Vagina (tissue), 2 donors: ENCODE data around the gene INF2. TPM values are rescaled to one million over a fixed set of nuclear protein-coding genes. Genes with fewer than 3 reads are reported as not detected.

Experiments
- DNase-seq, 2 donors: peaks; one replicate each; pipeline ENCODE4 v3.0.0-alpha.2; 2017; ENCODE audit errors: extremely low spot score in 2 of 2
- H3K27ac ChIP-seq: fragments of 200-600 bp; sonication (generic); one replicate; pipeline ENCODE4 v1.5.1; 2019
- H3K27me3 ChIP-seq: fragments of 200-600 bp; sonication (generic); one replicate; pipeline ENCODE4 v1.5.1; 2019
- H3K36me3 ChIP-seq, 2 donors: fragments of 200-600 bp; sonication (generic); one replicate each; pipeline ENCODE4 v1.5.1; 2017 to 2019
- H3K4me1 ChIP-seq: fragments of 200-600 bp; sonication (generic); one replicate; pipeline ENCODE4 v1.5.1; 2019
- H3K4me3 ChIP-seq, 2 donors: fragments of 200-600 bp; sonication (generic); 1 replicate in 1 of 2; 2 replicates in 1 of 2; pipeline ENCODE4 v1.5.1; 2016 to 2019
- H3K9me3 ChIP-seq: fragments of 200-600 bp; sonication (generic); one replicate; pipeline ENCODE4 v1.5.1; 2019
- POLR2A ChIP-seq, 2 donors: fragments of 450-650 bp; IDR thresholded peaks; one replicate each; pipeline ENCODE4 v1.6.1; 2017; ENCODE audit warnings: antibody characterized with exemption in 2 of 2, mild to moderate bottlenecking in 2 of 2, moderate library complexity in 2 of 2
- POLR2AphosphoS5 ChIP-seq, 2 donors: sonication (generic); formaldehyde crosslinking; IDR thresholded peaks; one replicate each; pipeline ENCODE4 v1.9.0; 2017; ENCODE audit warnings: antibody characterized with exemption in 2 of 2, mild to moderate bottlenecking in 2 of 2, low read depth in 1 of 2; ENCODE audit not compliant: insufficient read depth in 1 of 2
- intact Hi-C: fragments of 100-400 bp; cut with DNase I; formaldehyde crosslinking; loops from one replicate; pipeline ENCODE4 v1.15.1; 2023
- microRNA-seq: library from miRNA; unstranded; fragments of <30 nt; microRNA quantifications from one replicate; pipeline ENCODE4, GENCODE V29; 2017; ENCODE audit warnings: borderline number of aligned reads, borderline replicate concordance
- small RNA-seq: library from RNA; depleted of rRNA; stranded (forward); fragments of <200 nt; gene quantifications from one replicate; pipeline ENCODE3, GENCODE V24; 2016
- total RNA-seq: library from RNA; depleted of rRNA; stranded (reverse); fragments of >200 nt; gene quantifications from one replicate; pipeline ENCODE4 v1.2.3, GENCODE V29; 2016
- TF ChIP-seq, protein P1 (sequence below), 3 experiments: fragments of 450-650 bp in 2 of 3; fragments of 200-600 bp in 1 of 3; sonication (generic) in 1 of 3; IDR thresholded peaks; one replicate each; pipeline ENCODE4 v1.5.1; 2017 to 2019; ENCODE audit warnings: antibody characterized with exemption in 3 of 3, mild to moderate bottlenecking in 2 of 3, moderate library complexity in 2 of 3

Gene INF2
- total RNA-seq, 1 donor from 2014 or later: 49.1 TPM

DNA sequence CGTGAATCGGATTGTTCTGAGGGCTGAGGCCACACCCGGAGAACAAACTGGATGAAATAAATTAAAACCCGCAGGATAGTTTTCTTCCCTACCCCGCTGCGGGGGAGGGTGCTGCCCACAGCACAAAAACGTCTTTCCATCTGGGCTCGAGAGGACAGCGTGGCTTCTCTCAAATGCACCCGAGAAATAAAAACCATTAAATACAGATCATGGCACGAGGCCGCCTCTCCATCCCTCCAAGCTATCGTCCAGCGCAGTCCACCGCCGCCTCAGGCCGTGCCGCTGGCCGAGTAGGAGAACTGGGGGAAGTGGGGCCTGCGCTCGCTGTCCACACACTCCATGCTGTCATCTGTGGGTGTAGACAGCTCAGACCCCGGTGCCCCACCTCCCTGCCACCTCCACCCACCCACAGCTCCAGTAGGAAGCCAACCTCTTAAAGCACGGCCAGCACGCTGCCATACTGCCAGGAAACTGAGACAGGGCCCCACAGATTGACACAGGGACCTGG is 80.7 kb downstream of the INF2 start:
- no peaks in the 10 kb centered on the region for H3K27me3 ChIP-seq
- no peak overlapping the region for H3K27ac ChIP-seq
- H3K9me3 ChIP-seq: no peaks in the 10 kb centered on the region
- DNase-seq: no peak
- no peak overlapping the region for H3K4me3 ChIP-seq
- H3K4me1 ChIP-seq: peaks cover 20% of the 10 kb centered on the region
- intact Hi-C loops: no loop called here
- no peak for TF ChIP-seq POLR2A (IDR thresholded peaks at IDR 0.05)
- TF ChIP-seq POLR2AphosphoS5 (IDR thresholded peaks at IDR 0.05; ENCODE audit: insufficient read depth in 1 of 2, low read depth in 1 of 2): no peak
- TF ChIP-seq, protein P1, sequence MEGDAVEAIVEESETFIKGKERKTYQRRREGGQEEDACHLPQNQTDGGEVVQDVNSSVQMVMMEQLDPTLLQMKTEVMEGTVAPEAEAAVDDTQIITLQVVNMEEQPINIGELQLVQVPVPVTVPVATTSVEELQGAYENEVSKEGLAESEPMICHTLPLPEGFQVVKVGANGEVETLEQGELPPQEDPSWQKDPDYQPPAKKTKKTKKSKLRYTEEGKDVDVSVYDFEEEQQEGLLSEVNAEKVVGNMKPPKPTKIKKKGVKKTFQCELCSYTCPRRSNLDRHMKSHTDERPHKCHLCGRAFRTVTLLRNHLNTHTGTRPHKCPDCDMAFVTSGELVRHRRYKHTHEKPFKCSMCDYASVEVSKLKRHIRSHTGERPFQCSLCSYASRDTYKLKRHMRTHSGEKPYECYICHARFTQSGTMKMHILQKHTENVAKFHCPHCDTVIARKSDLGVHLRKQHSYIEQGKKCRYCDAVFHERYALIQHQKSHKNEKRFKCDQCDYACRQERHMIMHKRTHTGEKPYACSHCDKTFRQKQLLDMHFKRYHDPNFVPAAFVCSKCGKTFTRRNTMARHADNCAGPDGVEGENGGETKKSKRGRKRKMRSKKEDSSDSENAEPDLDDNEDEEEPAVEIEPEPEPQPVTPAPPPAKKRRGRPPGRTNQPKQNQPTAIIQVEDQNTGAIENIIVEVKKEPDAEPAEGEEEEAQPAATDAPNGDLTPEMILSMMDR (IDR thresholded peaks at IDR 0.05): no peak
- H3K36me3 ChIP-seq: peaks cover 0 to 18% of the 10 kb centered on the region in 2 donors

DNA sequence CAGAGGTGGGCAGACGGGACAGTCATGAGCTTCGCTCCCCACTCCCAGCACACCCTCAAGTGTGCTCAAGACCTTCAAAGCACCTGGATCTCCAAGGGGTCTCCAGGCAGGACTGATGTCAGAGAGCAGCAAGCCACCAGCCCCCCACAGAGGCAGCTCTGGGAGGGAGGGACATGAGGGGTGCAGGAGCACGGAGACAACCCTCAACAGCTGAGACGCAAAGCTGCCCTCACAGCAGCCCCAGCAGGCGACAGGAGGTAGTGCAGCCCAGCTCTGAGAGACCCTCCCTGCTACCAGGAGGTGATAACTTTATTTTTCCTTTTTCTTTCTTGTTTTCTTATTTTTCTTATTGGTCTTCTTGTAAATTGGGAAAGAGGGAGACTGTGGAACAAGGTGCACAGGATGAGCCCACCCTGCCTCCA is 81.4 kb downstream of the INF2 start:
- H3K4me1 ChIP-seq: peaks cover 23% of the 10 kb centered on the region
- intact Hi-C loops: no loop called here
- H3K36me3 ChIP-seq: peaks cover 0 to 18% of the 10 kb centered on the region in 2 donors
- no peaks in the 10 kb centered on the region for H3K9me3 ChIP-seq
- no peak for TF ChIP-seq POLR2AphosphoS5 (IDR thresholded peaks at IDR 0.05; ENCODE audit: insufficient read depth in 1 of 2, low read depth in 1 of 2)
- TF ChIP-seq, protein P1 (IDR thresholded peaks at IDR 0.05): no peak
- TF ChIP-seq POLR2A (IDR thresholded peaks at IDR 0.05): no peak
- no peak overlapping the region for H3K27ac ChIP-seq
- no peak overlapping the region for H3K4me3 ChIP-seq
- H3K27me3 ChIP-seq: no peaks in the 10 kb centered on the region
- no peak for DNase-seq

DNA sequence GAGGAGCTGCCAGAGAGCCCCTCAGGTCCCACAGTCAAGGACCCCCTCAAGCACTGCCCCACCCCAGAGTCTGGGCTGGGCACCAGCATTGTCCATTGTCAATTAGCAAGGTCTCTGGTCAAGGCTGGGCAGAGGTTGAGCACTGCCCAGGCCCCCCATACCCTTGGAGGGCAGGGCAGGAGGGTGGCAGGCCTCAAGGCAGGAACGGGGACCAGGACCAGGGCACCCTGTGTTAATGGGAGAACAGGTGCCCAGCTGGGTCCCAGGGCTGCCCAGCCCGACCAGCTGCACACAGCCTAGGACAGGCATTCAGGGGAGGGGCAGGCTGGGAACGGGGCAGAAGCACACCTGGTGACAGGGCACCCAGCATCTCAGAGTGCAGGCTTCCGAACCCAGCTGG is 82.0 kb downstream of the INF2 start:
- TF ChIP-seq POLR2A (IDR thresholded peaks at IDR 0.05) (no peak), POLR2AphosphoS5 (IDR thresholded peaks at IDR 0.05; ENCODE audit: insufficient read depth in 1 of 2, low read depth in 1 of 2) (no peak)
- H3K4me1 ChIP-seq: peaks cover 23% of the 10 kb centered on the region
- no peak overlapping the region for H3K27ac ChIP-seq
- no peak overlapping the region for H3K4me3 ChIP-seq
- peaks cover 0 to 18% of the 10 kb centered on the region in 2 donors for H3K36me3 ChIP-seq
- H3K27me3 ChIP-seq: no peaks in the 10 kb centered on the region
- intact Hi-C loops: no loop called here
- H3K9me3 ChIP-seq: no peaks in the 10 kb centered on the region
- DNase-seq: no peak

Small RNAs within 50 kb of the gene (microRNA-seq; reads per million reads assigned to microRNA genes)
- not detected for gene MIR4710

Small RNAs within 50 kb of the gene (small RNA-seq; reads per million reads assigned to genes)
- not detected for gene MIR4710

Other genes with a start within 250 kb of the INF2 start
- 1.7 TPM for gene C14orf180, start 109.9 kb upstream of the INF2 start, total RNA-seq
- gene TMEM179, start 84.8 kb upstream of the INF2 start, total RNA-seq: 7.9 TPM
- gene ADSS1, start 34.6 kb downstream of the INF2 start, total RNA-seq: 10.3 TPM
- gene SIVA1, start 63.5 kb downstream of the INF2 start, total RNA-seq: 284 TPM
- 92.8 TPM for gene AKT1, start 106.1 kb downstream of the INF2 start, total RNA-seq
- 7.6 TPM for gene ZBTB42, start 111.5 kb downstream of the INF2 start, total RNA-seq
- gene CEP170B, start 175.7 kb downstream of the INF2 start, total RNA-seq: 17.9 TPM
- not detected for gene PLD4, start 235.3 kb downstream of the INF2 start, total RNA-seq